IPS-18a (cell line): ENCODE results near the gene DENND2A.
A peak's percentile ranks its signal among the peaks of the same experiment; 100 is the strongest.

Experiments
- H3K27ac ChIP-seq: one replicate; pipeline ENCODE4 v1.5.1; 2013; ENCODE audit warnings: low read length
- H3K27me3 ChIP-seq: one replicate; pipeline ENCODE4 v1.6.1; 2013; ENCODE audit warnings: mild to moderate bottlenecking, low read length; ENCODE audit not compliant: control insufficient read depth, insufficient read depth
- H3K36me3 ChIP-seq: one replicate; pipeline ENCODE4 v1.6.1; 2013; ENCODE audit warnings: low read depth, low read length; ENCODE audit not compliant: control insufficient read depth
- H3K4me1 ChIP-seq: one replicate; pipeline ENCODE4 v1.6.1; 2013; ENCODE audit warnings: low read depth, low read length; ENCODE audit not compliant: control insufficient read depth
- H3K4me3 ChIP-seq: one replicate; pipeline ENCODE4 v1.5.1; 2013; ENCODE audit warnings: low read length
- H3K9ac ChIP-seq: one replicate; pipeline ENCODE4 v1.6.1; 2013; ENCODE audit warnings: mild to moderate bottlenecking, low read length, moderate library complexity
- H3K9me3 ChIP-seq: one replicate; pipeline ENCODE4 v1.6.1; 2013; ENCODE audit warnings: low read depth, low read length; ENCODE audit not compliant: control insufficient read depth

Gene DENND2A

DNA sequence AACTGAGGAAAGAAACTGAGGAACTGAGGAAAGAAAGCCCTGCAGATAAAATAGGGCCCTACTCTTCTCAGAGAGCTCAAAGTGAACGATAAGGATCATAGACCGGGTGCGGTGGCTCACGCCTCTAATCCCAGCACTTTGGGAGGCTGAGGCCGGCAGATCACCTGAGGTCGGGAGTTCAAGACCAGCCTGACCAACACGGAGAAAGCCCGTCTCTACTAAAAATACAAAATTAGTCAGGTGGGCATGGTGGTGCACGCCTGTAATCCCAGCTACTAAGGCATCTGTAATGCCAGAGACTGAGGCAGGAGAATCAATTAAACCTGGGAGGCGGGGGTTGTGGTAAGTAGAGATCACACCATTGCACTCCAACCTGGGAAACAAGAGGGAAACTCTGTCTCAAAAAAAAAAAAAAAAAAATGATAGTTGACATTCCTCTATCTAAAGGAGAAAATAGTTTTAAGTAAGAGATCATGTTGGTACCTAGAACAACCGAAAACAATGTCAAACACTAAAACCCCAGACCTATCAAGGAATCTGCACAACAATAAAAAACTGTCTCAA is 163.8 kb downstream of the DENND2A start:
- H3K27me3 ChIP-seq = no peaks in the 10 kb centered on the region
- H3K4me1 ChIP-seq = peaks cover 14% of the 10 kb centered on the region
- peaks cover under 1% of the 10 kb centered on the region for H3K36me3 ChIP-seq
- no peak overlapping the region for H3K9ac ChIP-seq
- peak overlapping the region; percentile 69 for H3K4me3 ChIP-seq
- no peak overlapping the region for H3K27ac ChIP-seq
- H3K9me3 ChIP-seq = no peaks in the 10 kb centered on the region

DNA sequence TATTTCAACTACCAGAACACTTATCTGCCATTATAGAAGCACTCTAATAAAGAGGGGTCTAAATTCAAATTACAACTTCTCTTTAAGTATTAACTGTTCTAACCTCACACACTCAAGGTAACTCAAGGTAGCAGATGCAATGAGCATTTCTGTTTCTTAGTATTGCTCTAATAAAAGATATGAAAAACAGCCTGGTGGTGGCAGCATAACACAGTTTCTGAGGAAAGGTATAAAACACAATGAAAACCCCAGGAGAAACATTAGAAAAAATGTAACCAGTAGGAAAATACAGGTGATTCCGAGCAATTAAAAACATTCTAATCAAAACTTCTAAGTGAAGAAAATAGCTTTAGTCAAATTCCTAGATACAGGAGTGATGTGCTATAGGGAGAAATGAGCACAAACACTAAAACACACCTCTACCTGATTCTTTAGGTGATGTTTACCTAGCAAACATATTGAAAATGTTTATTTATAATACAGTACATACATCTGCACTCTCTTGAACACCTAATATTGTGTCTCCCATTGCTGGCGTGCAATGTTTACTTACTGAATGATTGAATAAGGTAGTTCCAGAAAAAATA is 164.8 kb downstream of the DENND2A start:
- Histone ChIP-seq H3K9me3 (no peaks in the 10 kb centered on the region), H3K9ac (no peak overlapping the region), H3K27me3 (no peaks in the 10 kb centered on the region), H3K4me1 (peaks cover 14% of the 10 kb centered on the region), H3K27ac (no peak overlapping the region), H3K36me3 (peaks cover 9% of the 10 kb centered on the region), H3K4me3 (no peak overlapping the region)
